ENCODE results near the gene C18orf32. TPM values are rescaled to one million over a fixed set of nuclear protein-coding genes. Genes with fewer than 3 reads are reported as not detected.
A peak's percentile ranks its signal among the peaks of the same experiment; 100 is the strongest.

Gene C18orf32
- total and polyA plus RNA-seq, 2 of the 13 experiments (the other 11 are each of a cell fraction or from before 2014, with no cell fraction given), result 17.6 to 20.6 TPM

GRCh38 chr18:49491857-49492693 lies 5.0 kb upstream of the C18orf32 start, which contains the start of gene RPL17 (continued):
- TF ChIP-seq ZNF251 (CRISPR knock-in tag; IDR thresholded peaks at IDR 0.05) (no peak), KLF15 (CRISPR knock-in tag; IDR thresholded peaks at IDR 0.05; ENCODE audit: borderline replicate concordance) (peak; percentile 40; the same call in 1 of the 2 replicates), PATZ1 (CRISPR knock-in tag; IDR thresholded peaks at IDR 0.05) (peak; percentile 63), GABPA (IDR thresholded peaks at IDR 0.05; ENCODE audit: low read depth, low read length) (no peak), GABPA (CRISPR knock-in tag; IDR thresholded peaks at IDR 0.05; ENCODE audit: low read depth) (peak; percentile 85), AKNA (CRISPR knock-in tag; IDR thresholded peaks at IDR 0.05; ENCODE audit: borderline replicate concordance) (no peak), RORA (CRISPR knock-in tag; IDR thresholded peaks at IDR 0.05) (no peak), IKZF1 (IDR thresholded peaks at IDR 0.05) (no peak), TEAD2 (CRISPR knock-in tag; IDR thresholded peaks at IDR 0.05) (no peak), ZNF770 (CRISPR knock-in tag; IDR thresholded peaks at IDR 0.05) (peak; percentile 54), PHF8 (CRISPR knock-in tag; IDR thresholded peaks at IDR 0.05) (peak; percentile 94), HHEX (CRISPR knock-in tag; IDR thresholded peaks at IDR 0.05) (no peak), ZFY (CRISPR knock-in tag; IDR thresholded peaks at IDR 0.05) (peak; percentile 95), ZNF75D (CRISPR knock-in tag; IDR thresholded peaks at IDR 0.05; ENCODE audit: borderline replicate concordance) (0 out of 2 replicates have a peak, but pooled peaks have one; percentile 17), KDM5B (CRISPR knock-in tag; IDR thresholded peaks at IDR 0.05; ENCODE audit: borderline replicate concordance) (peak; percentile 87; the same call in 1 of the 2 replicates), MBNL3 (CRISPR knock-in tag; conservative IDR thresholded peaks at IDR 0.05) (0 out of 2 replicates have a peak, but pooled peaks have one; percentile 58), ZNF572 (CRISPR knock-in tag; IDR thresholded peaks at IDR 0.05) (no peak), KLF12 (CRISPR knock-in tag; IDR thresholded peaks at IDR 0.05; ENCODE audit: borderline replicate concordance) (peak; percentile 65; the same call in 1 of the 2 replicates), ZFX (CRISPR knock-in tag; IDR thresholded peaks at IDR 0.05; ENCODE audit: low read depth) (peak; percentile 99), ZNF841 (CRISPR knock-in tag; IDR thresholded peaks at IDR 0.05; ENCODE audit: borderline replicate concordance) (no peak), NAIF1 (CRISPR knock-in tag; IDR thresholded peaks at IDR 0.05; ENCODE audit: borderline replicate concordance) (no peak), ZNF501 (CRISPR knock-in tag; IDR thresholded peaks at IDR 0.05) (peak; percentile 84)

Data from HepG2 (cell line).